Endothelial cell of umbilical vein (primary cell): ENCODE measurements around the gene ARHGEF17. TPM values are rescaled to one million over a fixed set of nuclear protein-coding genes. Genes with fewer than 3 reads are reported as not detected.

Experiments used
- BruUV-seq: library from RNA; stranded (reverse); fragments of 400-500 nt; replicated peaks from 2 replicates; lab custom pipeline; 2021; lab: Mats Ljungman, UMichigan
- CTCF ChIA-PET: fragments of 300-600, 350-600 bp; sonication (Branson Sonifier 250); formaldehyde crosslinking; loops from one replicate; lab custom pipeline; 2021; ENCODE audit warnings: antibody characterized with exemption, inconsistent platforms; lab: Charles Lee
- POLR2A ChIA-PET: fragments of 300-600, 350-600 bp; sonication (Branson Sonifier 250); formaldehyde crosslinking; loops from one replicate; lab custom pipeline; 2021; ENCODE audit warnings: antibody characterized with exemption, inconsistent platforms; lab: Charles Lee
- DNase-seq: peaks from one replicate; pipeline ENCODE4 v3.0.0-alpha.2; 2011; ENCODE audit warnings: low read depth, low spot score
- FAIRE-seq: peaks from 2 replicates; lab custom pipeline; 2011; peaks lifted over from hg19 to GRCh38; lab: Jason Lieb, UNC
- H2AFZ ChIP-seq: 2 replicates; pipeline ENCODE4 v1.6.0; 2012; ENCODE audit warnings: low read depth, low read length, control low read depth, inconsistent platforms
- H3K27ac ChIP-seq: 2 replicates; pipeline ENCODE4 v1.5.1; 2011; ENCODE audit warnings: low read depth, mild to moderate bottlenecking, control low read depth, low read length, moderate library complexity; ENCODE audit not compliant: insufficient read depth
- H3K27me3 ChIP-seq, 2 experiments: 2 replicates each; pipeline versions ENCODE4 v1.6.0 to v1.6.1; 2011; ENCODE audit warnings: low read length in 2 of 2, mixed read lengths in 1 of 2; ENCODE audit not compliant: control insufficient read depth in 2 of 2, insufficient read depth in 2 of 2
- H3K36me3 ChIP-seq, 2 experiments: 2 replicates in 1 of 2; 3 replicates in 1 of 2; pipeline ENCODE4 v1.5.1; 2011; ENCODE audit warnings: low read length in 2 of 2, mild to moderate bottlenecking in 1 of 2, moderate library complexity in 1 of 2; ENCODE audit not compliant: control insufficient read depth in 2 of 2, insufficient read depth in 2 of 2; ENCODE audit errors: extremely low read depth in 1 of 2
- H3K4me1 ChIP-seq: 3 replicates; pipeline ENCODE4 v1.5.1; 2011; ENCODE audit warnings: mild to moderate bottlenecking, low read length; ENCODE audit not compliant: control insufficient read depth, insufficient read depth; ENCODE audit errors: extremely low read depth
- H3K4me2 ChIP-seq: 2 replicates; pipeline ENCODE4 v1.6.1; 2011; ENCODE audit warnings: low read length, control low read depth, mixed read lengths; ENCODE audit not compliant: insufficient read depth
- H3K4me3 ChIP-seq, 3 experiments: fragments of 200-600 bp in 1 of 3; sonication (generic), shearing (Covaris generic) in 1 of 3; replicated peaks in 1 of 3; 2 replicates each; pipeline ENCODE4 v1.5.1; 2011 to 2016; ENCODE audit warnings: control low read depth in 3 of 3, low read length in 3 of 3, mild to moderate bottlenecking in 2 of 3, inconsistent platforms in 1 of 3, low read depth in 1 of 3, moderate library complexity in 1 of 3; ENCODE audit not compliant: insufficient read depth in 1 of 3
- H3K79me2 ChIP-seq: 2 replicates; pipeline ENCODE4 v1.6.0; 2012; ENCODE audit warnings: low read length, inconsistent platforms; ENCODE audit not compliant: control insufficient read depth, insufficient read depth
- H3K9ac ChIP-seq: replicated peaks from 2 replicates; pipeline ENCODE3; 2011; ENCODE audit warnings: low read length, control low read depth; ENCODE audit not compliant: insufficient read depth; ENCODE audit errors: extremely low read depth
- H3K9me1 ChIP-seq: replicated peaks from 3 replicates; pipeline ENCODE4 v1.6.0; 2011; ENCODE audit warnings: mild to moderate bottlenecking, low read length; ENCODE audit not compliant: control insufficient read depth, insufficient read depth; ENCODE audit errors: extremely low read depth
- H3K9me3 ChIP-seq: replicated peaks from 2 replicates; pipeline ENCODE4 v1.5.1; 2012; ENCODE audit warnings: low read length, inconsistent platforms; ENCODE audit not compliant: control insufficient read depth, insufficient read depth
- H4K20me1 ChIP-seq: replicated peaks from 2 replicates; pipeline ENCODE3; 2011; ENCODE audit warnings: mild to moderate bottlenecking, low read length; ENCODE audit not compliant: control insufficient read depth, insufficient read depth; ENCODE audit errors: extremely low read depth
- EZH2 ChIP-seq: IDR thresholded peaks from 2 replicates; pipeline ENCODE4 v1.6.1; 2012; ENCODE audit warnings: borderline replicate concordance, low read depth, mild to moderate bottlenecking, moderate library complexity, low read length, inconsistent platforms; ENCODE audit not compliant: severe bottlenecking
- FOS ChIP-seq: IDR thresholded peaks from 2 replicates; pipeline ENCODE4 v1.6.1; 2011; ENCODE audit warnings: mild to moderate bottlenecking, low read length, moderate library complexity, borderline replicate concordance; ENCODE audit not compliant: insufficient read depth
- GATA2 ChIP-seq: IDR thresholded peaks from 2 replicates; pipeline ENCODE4 v1.7.0; 2011; ENCODE audit warnings: low read depth, mild to moderate bottlenecking, moderate library complexity, mixed read lengths, low read length; ENCODE audit not compliant: insufficient read length, insufficient read depth
- JUN ChIP-seq: IDR thresholded peaks from 2 replicates; pipeline ENCODE4 v1.6.1; 2011; ENCODE audit warnings: borderline replicate concordance, low read depth; ENCODE audit not compliant: insufficient read length, insufficient read depth
- MYC ChIP-seq: IDR thresholded peaks from one replicate; pipeline ENCODE4 v1.6.1; 2011; ENCODE audit warnings: mild to moderate bottlenecking, low read depth, low read length
- POLR2A ChIP-seq: IDR thresholded peaks from 2 replicates; pipeline ENCODE4 v1.6.1; 2012; ENCODE audit warnings: low read depth, mild to moderate bottlenecking, control low read depth, low read length
- POLR2AphosphoS5 ChIP-seq: IDR thresholded peaks from 2 replicates; pipeline ENCODE4 v1.6.1; 2012; ENCODE audit warnings: low read depth, mild to moderate bottlenecking, control low read depth, low read length, moderate library complexity; ENCODE audit not compliant: insufficient read depth
- dilution Hi-C: fragments of 300-500 bp; cut with MboI; formaldehyde crosslinking; loops from one replicate; pipeline ENCODE4 v1.15.0; 2019; ENCODE audit warnings: low sequenced_read_pairs; ENCODE audit not compliant: extremely low pct_ligation_motif_present
- intact Hi-C: fragments of 100-400 bp; cut with micrococcal nuclease; formaldehyde crosslinking; loops from one replicate; pipeline ENCODE4 v1.10.0; 2022
- polyA plus RNA-seq, 4 experiments: library from polyadenylated mRNA; depleted of rRNA in 3 of 4; stranded (reverse) in 3 of 4; unstranded in 1 of 4; fragments of >200 nt; gene quantifications; 2 replicates each; pipeline versions ENCODE4 v1.2.1 to v1.2.3, GENCODE V29; 2011 to 2012; ENCODE audit warnings: missing spikeins in 1 of 4
- total RNA-seq: library from RNA; stranded (reverse); gene quantifications from 2 replicates; pipeline ENCODE4 v1.2.3, GENCODE V29; 2021
- TF ChIP-seq, protein P1 (sequence below), 2 donors: IDR thresholded peaks; 1 replicate in 1 of 2; 2 replicates in 1 of 2; pipeline ENCODE4 v1.5.1; 2011; ENCODE audit warnings: low read length in 2 of 2, mild to moderate bottlenecking in 2 of 2, moderate library complexity in 2 of 2, control low read depth in 1 of 2, inconsistent platforms in 1 of 2, low read depth in 1 of 2; ENCODE audit not compliant: insufficient read depth in 1 of 2; ENCODE audit errors: extremely low read depth in 1 of 2
- TF ChIP-seq, protein P2 (sequence below): IDR thresholded peaks from 2 replicates; pipeline ENCODE4 v1.6.1; 2011; ENCODE audit not compliant: insufficient read depth, insufficient read length

The ARHGEF17 gene
- total and polyA plus RNA-seq, 2 donors (not counting 3 experiments of a cell fraction or from before 2014, with no cell fraction given) = 74.9 to 89.9 TPM

DNA sequence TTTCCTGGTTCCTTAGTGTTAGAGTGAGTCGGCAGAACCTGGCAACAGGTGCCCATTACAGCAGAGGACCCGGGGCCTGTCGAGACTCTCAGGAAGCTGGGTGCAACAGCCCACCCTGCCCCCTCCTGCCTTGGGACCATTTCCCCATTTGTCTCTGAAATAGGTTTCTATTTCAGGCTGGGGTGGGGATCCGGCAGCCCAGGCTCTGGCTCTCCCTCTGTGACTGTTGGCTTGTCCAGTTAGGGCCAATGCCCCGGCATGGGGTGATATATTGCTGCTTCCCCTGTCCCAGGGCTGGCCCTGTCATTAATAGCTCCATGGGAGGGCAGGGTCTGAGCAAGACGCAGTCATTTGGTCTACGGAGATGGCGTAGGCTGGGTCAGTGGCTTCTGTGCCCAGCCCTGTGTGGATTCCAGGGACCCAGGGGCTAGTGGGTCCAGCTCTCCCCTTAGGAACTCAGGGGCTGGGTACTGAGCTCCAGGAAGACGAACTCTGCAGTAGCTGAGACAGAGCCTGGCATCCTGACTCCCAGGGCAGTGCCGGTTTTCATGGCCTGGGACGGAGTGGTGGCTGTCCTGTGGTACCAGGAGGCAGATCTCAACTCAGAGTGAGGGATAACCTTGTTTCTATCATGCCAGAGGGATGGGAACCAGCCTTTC is 33.2 kb upstream of the ARHGEF17 start:
- dilution Hi-C loops = no loop called here
- H3K9ac ChIP-seq = no peak overlapping the region
- CTCF ChIA-PET = interaction anchor here (0.5 to 1.8 kb wide), 3 partner anchors 13 to 399 kb away, joined by 3 to 5 read pairs (median 4); no protein-coding TSS in a partner anchor
- no peaks in the 10 kb centered on the region for H3K9me3 ChIP-seq
- H3K27ac ChIP-seq = no peak overlapping the region
- no peaks in the 10 kb centered on the region for H4K20me1 ChIP-seq
- H3K9me1 ChIP-seq = no peaks in the 10 kb centered on the region
- H3K4me1 ChIP-seq = no peaks in the 10 kb centered on the region
- no TSS peak for BruUV-seq
- H3K79me2 ChIP-seq = no peaks in the 10 kb centered on the region
- peaks cover 0 to 2% of the 10 kb centered on the region in 2 experiments for H3K27me3 ChIP-seq
- intact Hi-C loops = no loop called here
- DNase-seq (no peak), FAIRE-seq (no peak)
- TF ChIP-seq JUN = no peak
- TF ChIP-seq FOS = no peak
- no peak for TF ChIP-seq GATA2
- TF ChIP-seq MYC = no peak
- TF ChIP-seq, protein P1, sequence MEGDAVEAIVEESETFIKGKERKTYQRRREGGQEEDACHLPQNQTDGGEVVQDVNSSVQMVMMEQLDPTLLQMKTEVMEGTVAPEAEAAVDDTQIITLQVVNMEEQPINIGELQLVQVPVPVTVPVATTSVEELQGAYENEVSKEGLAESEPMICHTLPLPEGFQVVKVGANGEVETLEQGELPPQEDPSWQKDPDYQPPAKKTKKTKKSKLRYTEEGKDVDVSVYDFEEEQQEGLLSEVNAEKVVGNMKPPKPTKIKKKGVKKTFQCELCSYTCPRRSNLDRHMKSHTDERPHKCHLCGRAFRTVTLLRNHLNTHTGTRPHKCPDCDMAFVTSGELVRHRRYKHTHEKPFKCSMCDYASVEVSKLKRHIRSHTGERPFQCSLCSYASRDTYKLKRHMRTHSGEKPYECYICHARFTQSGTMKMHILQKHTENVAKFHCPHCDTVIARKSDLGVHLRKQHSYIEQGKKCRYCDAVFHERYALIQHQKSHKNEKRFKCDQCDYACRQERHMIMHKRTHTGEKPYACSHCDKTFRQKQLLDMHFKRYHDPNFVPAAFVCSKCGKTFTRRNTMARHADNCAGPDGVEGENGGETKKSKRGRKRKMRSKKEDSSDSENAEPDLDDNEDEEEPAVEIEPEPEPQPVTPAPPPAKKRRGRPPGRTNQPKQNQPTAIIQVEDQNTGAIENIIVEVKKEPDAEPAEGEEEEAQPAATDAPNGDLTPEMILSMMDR (IDR thresholded peaks at IDR 0.05; ENCODE audit: extremely low read depth in 1 of 2, insufficient read depth in 1 of 2, low read depth in 1 of 2, low read length in 2 of 2) = no peak
- no peak for TF ChIP-seq POLR2AphosphoS5
- TF ChIP-seq, protein P2, sequence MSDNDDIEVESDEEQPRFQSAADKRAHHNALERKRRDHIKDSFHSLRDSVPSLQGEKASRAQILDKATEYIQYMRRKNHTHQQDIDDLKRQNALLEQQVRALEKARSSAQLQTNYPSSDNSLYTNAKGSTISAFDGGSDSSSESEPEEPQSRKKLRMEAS = no peak
- TF ChIP-seq POLR2A = no peak
- TF ChIP-seq EZH2 = no peak
- no peak overlapping the region for H2AFZ ChIP-seq
- POLR2A ChIA-PET = no interaction called here
- H3K36me3 ChIP-seq = no peaks in the 10 kb centered on the region
- H3K4me2 ChIP-seq = no peak overlapping the region
- no peak overlapping the region for H3K4me3 ChIP-seq
